ENCODE results near the gene SALL4.
"Not testable (repeated sequence)": the region's sequence is repeated elsewhere in the genome, so short reads cannot be mapped to it uniquely, and the experiment has no call there.

SALL4 gene

GRCh38 chr20:51763965-51764602 lies 38.2 kb downstream of the SALL4 start:
- no peak for DNase-seq

GRCh38 chr20:51760905-51761546 lies 41.3 kb downstream of the SALL4 start:
- DNase-seq: no peak

GRCh38 chr20:51759769-51760510 lies 42.4 kb downstream of the SALL4 start:
- no peak for DNase-seq

GRCh38 chr20:51758978-51759544 lies 43.3 kb downstream of the SALL4 start:
- no peak for DNase-seq

GRCh38 chr20:51757226-51757625 lies 45.1 kb downstream of the SALL4 start:
- no peak for DNase-seq

- no peak for DNase-seq
Measured at GRCh38 chr20:51756653-51757052, 45.7 kb downstream of the SALL4 start.

GRCh38 chr20:51753220-51753619 lies 49.1 kb downstream of the SALL4 start:
- DNase-seq: not testable (repeated sequence)

GRCh38 chr20:51752343-51752951 lies 49.9 kb downstream of the SALL4 start:
- DNase-seq: no peak

- no peak for DNase-seq
Measured at GRCh38 chr20:51750770-51751388, 51.4 kb downstream of the SALL4 start.

- no peak for DNase-seq
Measured at GRCh38 chr20:51750037-51750769, 52.1 kb downstream of the SALL4 start.

- DNase-seq: no peak
Measured at GRCh38 chr20:51749674-51750036, 52.7 kb downstream of the SALL4 start.

- DNase-seq: no peak
Measured at GRCh38 chr20:51747182-51747911, 55.0 kb downstream of the SALL4 start.

GRCh38 chr20:51745804-51746203 lies 56.5 kb downstream of the SALL4 start:
- no peak for DNase-seq

- no peak for DNase-seq
Measured at GRCh38 chr20:51740838-51741237, 61.5 kb downstream of the SALL4 start.

GRCh38 chr20:51740308-51740707 lies 62.0 kb downstream of the SALL4 start:
- DNase-seq: not testable (repeated sequence)

GRCh38 chr20:51739722-51740249 lies 62.5 kb downstream of the SALL4 start:
- DNase-seq: no peak

GRCh38 chr20:51738877-51739447 lies 63.4 kb downstream of the SALL4 start:
- no peak for DNase-seq

- DNase-seq: not testable (repeated sequence)
Measured at GRCh38 chr20:51738261-51738660, 64.1 kb downstream of the SALL4 start.

GRCh38 chr20:51736947-51737346 lies 65.4 kb downstream of the SALL4 start:
- DNase-seq: no peak

- DNase-seq: no peak
Measured at GRCh38 chr20:51735728-51736600, 66.4 kb downstream of the SALL4 start.

Measured in NCI-H2107 (cell line).